BE2C (cell line): Measurements from ENCODE around the gene MAML2.

Experiments used
- DNase-seq: peaks from one replicate; pipeline ENCODE4 v3.0.0-alpha.2; 2020
- H3K27me3 ChIP-seq: fragments of 250-450 bp; sonication (Bioruptor Pico); 2 replicates; pipeline ENCODE4 v1.5.1; 2020; ENCODE audit warnings: mild to moderate bottlenecking
- H3K36me3 ChIP-seq: fragments of 250-450 bp; sonication (Bioruptor Pico); 2 replicates; pipeline ENCODE4 v1.5.1; 2020; ENCODE audit warnings: mild to moderate bottlenecking
- H3K4me1 ChIP-seq: fragments of 250-450 bp; sonication (Bioruptor Pico); 2 replicates; pipeline ENCODE4 v1.5.1; 2020
- H3K4me3 ChIP-seq: 2 replicates; pipeline ENCODE4 v1.5.1; 2011; ENCODE audit warnings: low read depth, low read length
- H3K9me3 ChIP-seq: fragments of 250-450 bp; sonication (Bioruptor Pico); 2 replicates; pipeline ENCODE4 v1.5.1; 2020
- TF ChIP-seq, protein P1 (sequence below): IDR thresholded peaks from 2 replicates; pipeline ENCODE4 v1.5.1; 2012; ENCODE audit warnings: mild to moderate bottlenecking, low read depth, low read length

Gene MAML2

DNA sequence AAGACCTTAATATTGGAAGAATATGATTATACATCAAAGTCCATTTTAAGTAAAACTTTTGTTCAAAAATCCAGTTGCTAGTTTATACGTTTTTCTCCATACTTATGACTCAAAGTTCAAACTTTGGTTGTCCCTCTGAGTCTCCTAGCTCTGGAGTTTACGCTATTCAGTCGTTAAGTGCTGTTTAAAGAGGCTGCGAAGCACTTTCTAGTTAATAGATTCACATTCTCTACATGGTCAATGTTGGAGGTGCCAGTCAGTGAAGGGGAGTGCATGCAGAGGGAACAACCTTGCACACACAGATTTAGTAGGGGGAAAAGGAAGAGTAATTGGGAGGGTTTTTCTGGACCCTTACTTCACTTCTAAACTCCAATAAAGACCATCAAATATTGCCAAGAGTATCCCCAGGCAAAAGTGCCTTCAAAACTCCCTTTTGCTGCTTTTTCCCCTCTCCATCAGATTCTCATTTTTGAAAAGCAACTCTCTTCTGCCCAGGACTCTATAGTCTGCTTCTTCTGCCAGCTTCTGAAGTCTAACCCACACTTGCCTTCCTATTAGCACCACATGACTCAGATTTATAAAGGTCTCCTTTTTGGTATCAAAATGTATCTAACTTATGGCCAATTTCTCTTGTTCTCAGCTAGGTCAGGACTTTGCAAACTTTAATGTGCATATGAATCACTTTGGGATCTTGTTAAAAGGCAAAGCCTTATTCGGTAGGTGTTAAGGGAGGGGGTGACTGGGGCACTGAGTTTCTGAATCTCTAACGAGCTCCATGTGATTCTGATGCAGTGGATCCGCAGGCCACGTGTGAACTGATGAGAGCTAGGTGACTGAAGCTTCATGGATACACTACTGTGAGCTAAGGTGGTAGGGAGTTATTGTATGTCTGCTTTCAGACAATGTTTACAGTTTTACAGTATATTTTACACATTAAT is 322.9 kb downstream of the MAML2 start:
- Histone ChIP-seq H3K9me3 (no peaks in the 10 kb centered on the region), H3K4me3 (no peak overlapping the region), H3K27me3 (no peaks in the 10 kb centered on the region), H3K4me1 (peaks cover 7% of the 10 kb centered on the region), H3K36me3 (no peaks in the 10 kb centered on the region)
- TF ChIP-seq, protein P1, sequence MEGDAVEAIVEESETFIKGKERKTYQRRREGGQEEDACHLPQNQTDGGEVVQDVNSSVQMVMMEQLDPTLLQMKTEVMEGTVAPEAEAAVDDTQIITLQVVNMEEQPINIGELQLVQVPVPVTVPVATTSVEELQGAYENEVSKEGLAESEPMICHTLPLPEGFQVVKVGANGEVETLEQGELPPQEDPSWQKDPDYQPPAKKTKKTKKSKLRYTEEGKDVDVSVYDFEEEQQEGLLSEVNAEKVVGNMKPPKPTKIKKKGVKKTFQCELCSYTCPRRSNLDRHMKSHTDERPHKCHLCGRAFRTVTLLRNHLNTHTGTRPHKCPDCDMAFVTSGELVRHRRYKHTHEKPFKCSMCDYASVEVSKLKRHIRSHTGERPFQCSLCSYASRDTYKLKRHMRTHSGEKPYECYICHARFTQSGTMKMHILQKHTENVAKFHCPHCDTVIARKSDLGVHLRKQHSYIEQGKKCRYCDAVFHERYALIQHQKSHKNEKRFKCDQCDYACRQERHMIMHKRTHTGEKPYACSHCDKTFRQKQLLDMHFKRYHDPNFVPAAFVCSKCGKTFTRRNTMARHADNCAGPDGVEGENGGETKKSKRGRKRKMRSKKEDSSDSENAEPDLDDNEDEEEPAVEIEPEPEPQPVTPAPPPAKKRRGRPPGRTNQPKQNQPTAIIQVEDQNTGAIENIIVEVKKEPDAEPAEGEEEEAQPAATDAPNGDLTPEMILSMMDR = no peak
- no peak for DNase-seq

DNA sequence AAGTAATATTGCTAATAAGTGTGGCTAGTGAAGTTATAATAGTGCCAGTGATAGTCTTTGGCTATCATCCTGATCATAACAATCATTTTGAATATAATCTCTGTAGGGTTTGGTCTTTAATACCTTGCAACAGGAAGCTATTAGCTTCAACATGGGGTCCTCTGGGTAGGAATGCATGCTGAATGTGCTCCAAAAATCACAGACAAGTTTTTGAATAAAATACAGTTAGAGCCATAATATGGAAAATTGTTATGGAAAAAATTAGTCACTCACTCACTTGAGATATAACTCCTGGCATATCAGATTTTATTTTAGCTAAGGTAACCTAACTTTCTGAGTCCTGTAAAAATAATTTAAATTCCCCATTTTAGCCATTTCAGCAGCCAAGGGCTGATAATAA is 323.7 kb downstream of the MAML2 start:
- Histone ChIP-seq H3K27me3 (no peaks in the 10 kb centered on the region), H3K36me3 (no peaks in the 10 kb centered on the region), H3K4me3 (no peak overlapping the region), H3K4me1 (peaks cover 7% of the 10 kb centered on the region), H3K9me3 (no peaks in the 10 kb centered on the region)
- DNase-seq = no peak
- TF ChIP-seq, protein P1 = no peak

- H3K36me3 ChIP-seq = no peaks in the 10 kb centered on the region
- peaks cover 17% of the 10 kb centered on the region for H3K4me1 ChIP-seq
- no peak overlapping the region for H3K4me3 ChIP-seq
- no peaks in the 10 kb centered on the region for H3K27me3 ChIP-seq
- TF ChIP-seq, protein P1 = no peak
- H3K9me3 ChIP-seq = no peaks in the 10 kb centered on the region
- DNase-seq = no peak
Observed at GRCh38 chr11:96017856-96018255, 325.1 kb downstream of the MAML2 start.

- no peaks in the 10 kb centered on the region for H3K27me3 ChIP-seq
- peaks cover 20% of the 10 kb centered on the region for H3K4me1 ChIP-seq
- H3K9me3 ChIP-seq = no peaks in the 10 kb centered on the region
- no peak for DNase-seq
- no peaks in the 10 kb centered on the region for H3K36me3 ChIP-seq
- no peak overlapping the region for H3K4me3 ChIP-seq
- TF ChIP-seq, protein P1 = no peak
Observed at GRCh38 chr11:96016978-96017502, 326.0 kb downstream of the MAML2 start.

GRCh38 chr11:96015906-96016565 is 327.0 kb downstream of the MAML2 start:
- TF ChIP-seq, protein P1 = no peak
- Histone ChIP-seq H3K4me3 (no peak overlapping the region), H3K27me3 (no peaks in the 10 kb centered on the region), H3K9me3 (no peaks in the 10 kb centered on the region), H3K36me3 (no peaks in the 10 kb centered on the region), H3K4me1 (peaks cover 20% of the 10 kb centered on the region)
- DNase-seq = peak; percentile 18
